H1 (cell line): ENCODE measurements around the gene POLH. TPM values are rescaled to one million over a fixed set of nuclear protein-coding genes. Genes with fewer than 3 reads are reported as not detected.

ENCODE experiments used
- CHD2 ChIP-seq: IDR thresholded peaks from 2 replicates; pipeline ENCODE4 v1.6.1; 2012; ENCODE audit warnings: low read length, improper control_type of control experiment
- CREB1 ChIP-seq: IDR thresholded peaks from 2 replicates; pipeline ENCODE4 v1.6.1; 2012; ENCODE audit warnings: inconsistent platforms
- HDAC2 ChIP-seq, 2 experiments: fragments of 300-600 bp in 1 of 2; sonication (generic) in 1 of 2; IDR thresholded peaks; 2 replicates each; pipeline ENCODE4 v1.6.1; 2011 to 2012; ENCODE audit warnings: low read depth in 2 of 2, low read length in 2 of 2, mild to moderate bottlenecking in 2 of 2, moderate library complexity in 2 of 2, borderline replicate concordance in 1 of 2, inconsistent platforms in 1 of 2
- KDM4A ChIP-seq: IDR thresholded peaks from one replicate; pipeline ENCODE4 v1.7.1; 2012; ENCODE audit warnings: low read depth, mild to moderate bottlenecking, moderate library complexity, low read length, inconsistent platforms; ENCODE audit not compliant: severe bottlenecking
- POLR2AphosphoS5 ChIP-seq: IDR thresholded peaks from 2 replicates; pipeline ENCODE4 v1.6.1; 2011; ENCODE audit warnings: low read depth, low read length
- SP1 ChIP-seq: IDR thresholded peaks from 2 replicates; pipeline ENCODE4 v1.6.1; 2011; ENCODE audit warnings: low read depth, low read length
- TEAD4 ChIP-seq: IDR thresholded peaks from 2 replicates; pipeline ENCODE4 v1.6.1; 2012; ENCODE audit warnings: low read depth, low read length, inconsistent platforms, mixed read lengths
- ZNF274 ChIP-seq: IDR thresholded peaks from 2 replicates; pipeline ENCODE4 v1.7.0; 2012; ENCODE audit warnings: low read length, borderline replicate concordance; ENCODE audit errors: extremely low read depth
- polyA plus RNA-seq, 7 experiments: library from polyadenylated mRNA; depleted of rRNA in 3 of 7; stranded (reverse) in 5 of 7; unstranded in 2 of 7; fragments of >200 nt in 5 of 7; fragments of 200-250 nt in 2 of 7; gene quantifications; 1 replicate in 5 of 7; 2 replicates in 1 of 7; 4 replicates in 1 of 7; pipeline versions ENCODE4 v1.2.1 to v1.2.3, GENCODE V29; 2011 to 2013; ENCODE audit warnings: missing spikeins in 2 of 7, mixed read lengths in 2 of 7
- total RNA-seq: library from RNA; stranded (reverse); fragmentation: NEBNext Ultra II Directional; extraction: Animal tissue kit (Norgen Biotek cat#: 25700); gene quantifications from 2 replicates; pipeline ENCODE4 v1.2.1, GENCODE V29; 2021
- TF ChIP-seq, protein P1 (sequence below): fragments of 300-600 bp; sonication (generic); IDR thresholded peaks from 2 replicates; pipeline ENCODE4 v1.7.1; 2012; ENCODE audit warnings: low read length, moderate library complexity, mild to moderate bottlenecking, inconsistent platforms; ENCODE audit not compliant: insufficient replicate concordance

The POLH gene
- total and polyA plus RNA-seq, 2 of the 8 experiments (the other 6 are each of a cell fraction or from before 2014, with no cell fraction given): 5.8 to 12.4 TPM

GRCh38 chr6:43644940-43645612 is 69.1 kb downstream of the POLH start, which contains the start of gene RSPH9 (continued):
- TF ChIP-seq, protein P1, sequence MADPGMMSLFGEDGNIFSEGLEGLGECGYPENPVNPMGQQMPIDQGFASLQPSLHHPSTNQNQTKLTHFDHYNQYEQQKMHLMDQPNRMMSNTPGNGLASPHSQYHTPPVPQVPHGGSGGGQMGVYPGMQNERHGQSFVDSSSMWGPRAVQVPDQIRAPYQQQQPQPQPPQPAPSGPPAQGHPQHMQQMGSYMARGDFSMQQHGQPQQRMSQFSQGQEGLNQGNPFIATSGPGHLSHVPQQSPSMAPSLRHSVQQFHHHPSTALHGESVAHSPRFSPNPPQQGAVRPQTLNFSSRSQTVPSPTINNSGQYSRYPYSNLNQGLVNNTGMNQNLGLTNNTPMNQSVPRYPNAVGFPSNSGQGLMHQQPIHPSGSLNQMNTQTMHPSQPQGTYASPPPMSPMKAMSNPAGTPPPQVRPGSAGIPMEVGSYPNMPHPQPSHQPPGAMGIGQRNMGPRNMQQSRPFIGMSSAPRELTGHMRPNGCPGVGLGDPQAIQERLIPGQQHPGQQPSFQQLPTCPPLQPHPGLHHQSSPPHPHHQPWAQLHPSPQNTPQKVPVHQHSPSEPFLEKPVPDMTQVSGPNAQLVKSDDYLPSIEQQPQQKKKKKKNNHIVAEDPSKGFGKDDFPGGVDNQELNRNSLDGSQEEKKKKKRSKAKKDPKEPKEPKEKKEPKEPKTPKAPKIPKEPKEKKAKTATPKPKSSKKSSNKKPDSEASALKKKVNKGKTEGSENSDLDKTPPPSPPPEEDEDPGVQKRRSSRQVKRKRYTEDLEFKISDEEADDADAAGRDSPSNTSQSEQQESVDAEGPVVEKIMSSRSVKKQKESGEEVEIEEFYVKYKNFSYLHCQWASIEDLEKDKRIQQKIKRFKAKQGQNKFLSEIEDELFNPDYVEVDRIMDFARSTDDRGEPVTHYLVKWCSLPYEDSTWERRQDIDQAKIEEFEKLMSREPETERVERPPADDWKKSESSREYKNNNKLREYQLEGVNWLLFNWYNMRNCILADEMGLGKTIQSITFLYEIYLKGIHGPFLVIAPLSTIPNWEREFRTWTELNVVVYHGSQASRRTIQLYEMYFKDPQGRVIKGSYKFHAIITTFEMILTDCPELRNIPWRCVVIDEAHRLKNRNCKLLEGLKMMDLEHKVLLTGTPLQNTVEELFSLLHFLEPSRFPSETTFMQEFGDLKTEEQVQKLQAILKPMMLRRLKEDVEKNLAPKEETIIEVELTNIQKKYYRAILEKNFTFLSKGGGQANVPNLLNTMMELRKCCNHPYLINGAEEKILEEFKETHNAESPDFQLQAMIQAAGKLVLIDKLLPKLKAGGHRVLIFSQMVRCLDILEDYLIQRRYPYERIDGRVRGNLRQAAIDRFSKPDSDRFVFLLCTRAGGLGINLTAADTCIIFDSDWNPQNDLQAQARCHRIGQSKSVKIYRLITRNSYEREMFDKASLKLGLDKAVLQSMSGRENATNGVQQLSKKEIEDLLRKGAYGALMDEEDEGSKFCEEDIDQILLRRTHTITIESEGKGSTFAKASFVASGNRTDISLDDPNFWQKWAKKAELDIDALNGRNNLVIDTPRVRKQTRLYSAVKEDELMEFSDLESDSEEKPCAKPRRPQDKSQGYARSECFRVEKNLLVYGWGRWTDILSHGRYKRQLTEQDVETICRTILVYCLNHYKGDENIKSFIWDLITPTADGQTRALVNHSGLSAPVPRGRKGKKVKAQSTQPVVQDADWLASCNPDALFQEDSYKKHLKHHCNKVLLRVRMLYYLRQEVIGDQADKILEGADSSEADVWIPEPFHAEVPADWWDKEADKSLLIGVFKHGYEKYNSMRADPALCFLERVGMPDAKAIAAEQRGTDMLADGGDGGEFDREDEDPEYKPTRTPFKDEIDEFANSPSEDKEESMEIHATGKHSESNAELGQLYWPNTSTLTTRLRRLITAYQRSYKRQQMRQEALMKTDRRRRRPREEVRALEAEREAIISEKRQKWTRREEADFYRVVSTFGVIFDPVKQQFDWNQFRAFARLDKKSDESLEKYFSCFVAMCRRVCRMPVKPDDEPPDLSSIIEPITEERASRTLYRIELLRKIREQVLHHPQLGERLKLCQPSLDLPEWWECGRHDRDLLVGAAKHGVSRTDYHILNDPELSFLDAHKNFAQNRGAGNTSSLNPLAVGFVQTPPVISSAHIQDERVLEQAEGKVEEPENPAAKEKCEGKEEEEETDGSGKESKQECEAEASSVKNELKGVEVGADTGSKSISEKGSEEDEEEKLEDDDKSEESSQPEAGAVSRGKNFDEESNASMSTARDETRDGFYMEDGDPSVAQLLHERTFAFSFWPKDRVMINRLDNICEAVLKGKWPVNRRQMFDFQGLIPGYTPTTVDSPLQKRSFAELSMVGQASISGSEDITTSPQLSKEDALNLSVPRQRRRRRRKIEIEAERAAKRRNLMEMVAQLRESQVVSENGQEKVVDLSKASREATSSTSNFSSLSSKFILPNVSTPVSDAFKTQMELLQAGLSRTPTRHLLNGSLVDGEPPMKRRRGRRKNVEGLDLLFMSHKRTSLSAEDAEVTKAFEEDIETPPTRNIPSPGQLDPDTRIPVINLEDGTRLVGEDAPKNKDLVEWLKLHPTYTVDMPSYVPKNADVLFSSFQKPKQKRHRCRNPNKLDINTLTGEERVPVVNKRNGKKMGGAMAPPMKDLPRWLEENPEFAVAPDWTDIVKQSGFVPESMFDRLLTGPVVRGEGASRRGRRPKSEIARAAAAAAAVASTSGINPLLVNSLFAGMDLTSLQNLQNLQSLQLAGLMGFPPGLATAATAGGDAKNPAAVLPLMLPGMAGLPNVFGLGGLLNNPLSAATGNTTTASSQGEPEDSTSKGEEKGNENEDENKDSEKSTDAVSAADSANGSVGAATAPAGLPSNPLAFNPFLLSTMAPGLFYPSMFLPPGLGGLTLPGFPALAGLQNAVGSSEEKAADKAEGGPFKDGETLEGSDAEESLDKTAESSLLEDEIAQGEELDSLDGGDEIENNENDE: no peak
- TF ChIP-seq KDM4A: peak; percentile 14
- no peak for TF ChIP-seq POLR2AphosphoS5
- peak; percentile 37 for TF ChIP-seq SP1
- peak; percentile 77 for TF ChIP-seq CREB1
- peak in 1 of 2 experiments; percentile 94; a peak in 1 of 4 replicates for TF ChIP-seq HDAC2 (IDR thresholded peaks at IDR 0.05; ENCODE audit: borderline replicate concordance in 1 of 2, low read depth in 2 of 2, low read length in 2 of 2)
- TF ChIP-seq ZNF274: no peak
- no peak for TF ChIP-seq CHD2
- no peak for TF ChIP-seq TEAD4
